Parathyroid adenoma (tissue), 2 donors: ENCODE data around the gene MYO9A.
"Not testable (repeated sequence)": the region's sequence is repeated elsewhere in the genome, so short reads cannot be mapped to it uniquely, and the experiment has no call there.

Experiments used
- H2AFZ ChIP-seq: fragments of 300-600 bp; sonication (generic); one replicate; pipeline ENCODE4 v1.7.0; 2017; ENCODE audit warnings: antibody characterized with exemption, mild to moderate bottlenecking
- H3K27ac ChIP-seq: fragments of 300-600 bp; sonication (generic); one replicate; pipeline ENCODE4 v1.7.0; 2017
- H3K27me3 ChIP-seq: fragments of 300-600 bp; sonication (generic); one replicate; pipeline ENCODE4 v1.7.0; 2017; ENCODE audit warnings: low read length; ENCODE audit not compliant: control insufficient read depth, insufficient read depth
- H3K36me3 ChIP-seq: fragments of 300-600 bp; sonication (generic); one replicate; pipeline ENCODE4 v1.7.0; 2017; ENCODE audit warnings: low read length; ENCODE audit not compliant: control insufficient read depth, insufficient read depth
- H3K4me1 ChIP-seq: fragments of 300-600 bp; sonication (generic); one replicate; pipeline ENCODE4 v1.7.0; 2017; ENCODE audit warnings: control low read depth
- H3K4me2 ChIP-seq: fragments of 300-600 bp; sonication (generic); one replicate; pipeline ENCODE4 v1.7.0; 2017; ENCODE audit warnings: low read length
- H3K4me3 ChIP-seq: fragments of 300-600 bp; sonication (generic); one replicate; pipeline ENCODE4 v1.7.0; 2017; ENCODE audit warnings: low read depth, low read length
- H3K79me2 ChIP-seq: fragments of 300-600 bp; sonication (generic); one replicate; pipeline ENCODE4 v1.7.0; 2017; ENCODE audit warnings: control low read depth
- H3K9ac ChIP-seq: fragments of 300-600 bp; sonication (generic); one replicate; pipeline ENCODE4 v1.7.0; 2017; ENCODE audit warnings: mild to moderate bottlenecking
- H3K9me3 ChIP-seq: fragments of 300-600 bp; sonication (generic); one replicate; pipeline ENCODE4 v1.7.0; 2017; ENCODE audit warnings: low read length; ENCODE audit not compliant: control insufficient read depth
- TF ChIP-seq, protein P1 (sequence below): fragments of 300-600 bp; sonication (generic); IDR thresholded peaks from one replicate; pipeline ENCODE4 v1.7.0; 2017; ENCODE audit warnings: antibody characterized with exemption, mild to moderate bottlenecking
- donor health status: primary hyperparathyroidism.

MYO9A gene

DNA sequence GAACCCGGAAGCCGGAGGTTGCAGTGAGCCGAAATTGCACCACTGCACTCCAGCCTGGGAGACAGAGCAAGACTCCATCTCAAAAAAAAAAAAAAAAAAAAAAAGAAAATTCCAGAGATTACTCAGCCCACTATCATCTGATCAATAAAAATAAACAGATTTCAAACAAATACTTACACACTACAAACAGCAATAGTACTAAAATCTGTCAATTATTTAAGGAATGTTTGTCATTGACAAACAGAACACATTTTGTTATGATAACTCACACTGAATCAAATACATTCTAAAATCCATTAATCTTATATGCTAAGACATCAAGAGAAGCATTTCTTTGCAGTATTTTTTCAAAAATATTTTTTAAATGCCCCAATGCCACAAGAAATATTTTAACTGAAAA lies 7.6 kb downstream of the MYO9A start:
- H2AFZ ChIP-seq, result no peak overlapping the region
- no peaks in the 10 kb centered on the region for H3K36me3 ChIP-seq
- no peaks in the 10 kb centered on the region for H3K27me3 ChIP-seq
- no peaks in the 10 kb centered on the region for H3K9me3 ChIP-seq
- no peaks in the 10 kb centered on the region for H3K4me1 ChIP-seq
- H3K79me2 ChIP-seq, result peaks cover 5% of the 10 kb centered on the region
- H3K27ac ChIP-seq, result no peak overlapping the region
- TF ChIP-seq, protein P1, sequence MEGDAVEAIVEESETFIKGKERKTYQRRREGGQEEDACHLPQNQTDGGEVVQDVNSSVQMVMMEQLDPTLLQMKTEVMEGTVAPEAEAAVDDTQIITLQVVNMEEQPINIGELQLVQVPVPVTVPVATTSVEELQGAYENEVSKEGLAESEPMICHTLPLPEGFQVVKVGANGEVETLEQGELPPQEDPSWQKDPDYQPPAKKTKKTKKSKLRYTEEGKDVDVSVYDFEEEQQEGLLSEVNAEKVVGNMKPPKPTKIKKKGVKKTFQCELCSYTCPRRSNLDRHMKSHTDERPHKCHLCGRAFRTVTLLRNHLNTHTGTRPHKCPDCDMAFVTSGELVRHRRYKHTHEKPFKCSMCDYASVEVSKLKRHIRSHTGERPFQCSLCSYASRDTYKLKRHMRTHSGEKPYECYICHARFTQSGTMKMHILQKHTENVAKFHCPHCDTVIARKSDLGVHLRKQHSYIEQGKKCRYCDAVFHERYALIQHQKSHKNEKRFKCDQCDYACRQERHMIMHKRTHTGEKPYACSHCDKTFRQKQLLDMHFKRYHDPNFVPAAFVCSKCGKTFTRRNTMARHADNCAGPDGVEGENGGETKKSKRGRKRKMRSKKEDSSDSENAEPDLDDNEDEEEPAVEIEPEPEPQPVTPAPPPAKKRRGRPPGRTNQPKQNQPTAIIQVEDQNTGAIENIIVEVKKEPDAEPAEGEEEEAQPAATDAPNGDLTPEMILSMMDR, result no peak
- no peak overlapping the region for H3K4me3 ChIP-seq
- no peak overlapping the region for H3K4me2 ChIP-seq
- no peak overlapping the region for H3K9ac ChIP-seq

DNA sequence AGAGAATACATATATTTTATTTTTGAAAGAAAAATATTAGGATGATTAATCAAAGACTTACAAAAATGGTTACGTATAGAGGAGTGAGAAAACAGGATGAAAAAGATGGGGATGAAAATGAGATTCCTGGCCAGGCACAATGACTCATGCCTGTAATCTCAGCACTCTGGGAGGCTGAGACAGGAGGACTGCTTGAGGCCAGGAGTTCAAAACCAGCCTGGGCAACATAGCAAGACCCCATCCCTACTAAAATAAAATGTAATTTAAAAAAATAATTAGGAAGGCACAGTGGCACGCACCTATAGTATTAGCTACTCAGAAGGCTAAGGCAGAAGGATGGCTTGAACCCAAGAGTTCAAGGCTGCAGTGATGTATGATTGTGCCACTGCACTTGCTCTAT lies 11.9 kb downstream of the MYO9A start:
- H3K27ac ChIP-seq, result no peak overlapping the region
- H3K27me3 ChIP-seq, result no peaks in the 10 kb centered on the region
- no peak overlapping the region for H3K4me2 ChIP-seq
- no peaks in the 10 kb centered on the region for H3K36me3 ChIP-seq
- no peaks in the 10 kb centered on the region for H3K9me3 ChIP-seq
- H3K79me2 ChIP-seq, result peaks cover 8% of the 10 kb centered on the region
- H3K9ac ChIP-seq, result no peak overlapping the region
- no peak overlapping the region for H3K4me3 ChIP-seq
- TF ChIP-seq, protein P1, result no peak
- H2AFZ ChIP-seq, result no peak overlapping the region
- no peaks in the 10 kb centered on the region for H3K4me1 ChIP-seq

DNA sequence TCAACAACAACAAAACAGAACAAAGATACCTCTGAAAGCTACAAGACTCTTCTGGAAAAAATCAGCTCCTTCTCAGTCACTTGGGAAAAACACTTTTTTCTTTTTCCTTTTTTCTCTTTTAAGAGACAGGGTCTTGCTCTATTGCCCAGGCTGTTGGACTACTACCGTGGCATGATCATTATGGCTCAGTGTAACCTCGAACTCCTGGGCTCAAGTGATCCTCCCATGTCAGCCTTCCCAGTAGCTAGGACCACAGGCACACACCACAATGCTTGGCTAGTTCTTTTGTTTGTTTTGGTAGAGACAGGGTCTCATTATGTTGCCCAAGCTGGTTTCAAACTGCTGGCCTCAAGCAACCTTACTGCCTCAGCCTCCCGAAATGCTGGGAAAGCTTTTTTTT lies 12.8 kb downstream of the MYO9A start:
- Histone ChIP-seq H3K79me2 (peaks cover 8% of the 10 kb centered on the region), H3K36me3 (no peaks in the 10 kb centered on the region), H3K27me3 (no peaks in the 10 kb centered on the region), H3K9me3 (no peaks in the 10 kb centered on the region), H3K4me2 (no peak overlapping the region), H3K9ac (no peak overlapping the region), H2AFZ (no peak overlapping the region), H3K4me3 (no peak overlapping the region), H3K4me1 (no peaks in the 10 kb centered on the region), H3K27ac (no peak overlapping the region)
- TF ChIP-seq, protein P1, result no peak

DNA sequence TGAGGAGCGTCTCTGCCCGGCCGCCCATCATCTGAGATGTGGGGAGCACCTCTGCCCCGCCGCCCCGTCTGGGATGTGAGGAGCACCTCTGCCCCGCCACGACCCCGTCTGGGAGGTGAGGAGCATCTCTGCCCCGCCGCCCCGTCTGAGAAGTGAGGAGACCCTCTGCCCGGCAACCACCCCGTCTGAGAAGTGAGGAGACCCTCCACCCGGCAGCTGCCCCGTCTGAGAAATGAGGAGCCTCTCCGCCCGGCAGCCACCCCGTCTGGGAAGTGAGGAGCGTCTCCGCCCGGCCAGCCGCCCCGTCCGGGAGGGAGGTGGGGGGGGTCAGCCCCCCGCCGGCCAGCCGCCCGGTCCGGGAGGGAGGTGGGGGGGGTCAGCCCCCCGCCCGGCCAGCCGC lies 17.4 kb downstream of the MYO9A start:
- not testable (repeated sequence) for H3K27me3 ChIP-seq, H3K9ac ChIP-seq, H3K4me1 ChIP-seq, H3K36me3 ChIP-seq, H2AFZ ChIP-seq, H3K9me3 ChIP-seq, H3K4me2 ChIP-seq, H3K4me3 ChIP-seq, H3K27ac ChIP-seq, H3K79me2 ChIP-seq

DNA sequence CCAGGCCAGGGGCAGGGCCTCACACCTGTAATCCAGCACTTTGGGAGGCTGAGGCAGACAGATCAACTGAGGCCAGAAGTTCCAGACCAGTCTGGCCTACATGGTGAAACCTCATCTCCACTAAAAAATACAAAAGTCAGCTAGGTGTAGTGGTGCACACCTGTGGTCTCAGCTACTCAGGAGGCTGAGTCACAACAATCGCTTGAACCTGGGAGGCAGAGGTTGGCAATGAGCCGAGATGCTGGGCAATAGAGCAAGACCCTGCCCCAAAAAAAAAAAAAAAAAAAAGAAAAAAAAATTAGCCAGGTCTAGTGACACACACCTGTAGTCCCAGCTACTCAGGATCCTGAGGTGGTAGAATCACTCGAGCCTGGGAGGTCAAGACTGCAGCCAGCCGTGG lies 18.8 kb downstream of the MYO9A start:
- H3K4me3 ChIP-seq, result no peak overlapping the region
- no peaks in the 10 kb centered on the region for H3K79me2 ChIP-seq
- H3K9ac ChIP-seq, result no peak overlapping the region
- H3K27me3 ChIP-seq, result no peaks in the 10 kb centered on the region
- no peak overlapping the region for H2AFZ ChIP-seq
- no peaks in the 10 kb centered on the region for H3K36me3 ChIP-seq
- no peak overlapping the region for H3K27ac ChIP-seq
- H3K9me3 ChIP-seq, result no peaks in the 10 kb centered on the region
- H3K4me1 ChIP-seq, result no peaks in the 10 kb centered on the region
- TF ChIP-seq, protein P1, result no peak
- H3K4me2 ChIP-seq, result no peak overlapping the region
